GM13976 (cell line): ENCODE measurements around the gene COL17A1.

Source experiments
- DNase-seq: peaks from one replicate; pipeline ENCODE4 v3.0.0; 2012; ENCODE audit warnings: low spot score
- CTCF ChIP-seq: IDR thresholded peaks from 2 replicates; pipeline ENCODE4 v1.5.1; 2012; ENCODE audit warnings: borderline replicate concordance, mild to moderate bottlenecking; ENCODE audit not compliant: insufficient read depth; ENCODE audit errors: extremely low read depth, missing control alignments, control extremely low read depth
- in situ Hi-C: fragments of 300-500 bp; cut with MboI; formaldehyde crosslinking; loops from one replicate; pipeline ENCODE4 v1.12.0; 2022; ENCODE audit warnings: low sequenced_read_pairs, mixed read lengths, inconsistent platforms; ENCODE audit not compliant: unreplicated experiment

COL17A1 gene

GRCh38 chr10:103995134-103995533 lies 90.5 kb downstream of the COL17A1 start:
- in situ Hi-C loops, result no loop called here
- no peak for DNase-seq
- TF ChIP-seq CTCF, result no peak

GRCh38 chr10:103991393-103992128 lies 94.1 kb downstream of the COL17A1 start:
- no peak for DNase-seq
- no peak for TF ChIP-seq CTCF
- in situ Hi-C loops, result no loop called here

- no peak for DNase-seq
- TF ChIP-seq CTCF, result no peak
- in situ Hi-C loops, result no loop called here
Observed at GRCh38 chr10:103990531-103990930, 95.1 kb downstream of the COL17A1 start.

GRCh38 chr10:103990121-103990520 lies 95.6 kb downstream of the COL17A1 start:
- in situ Hi-C loops, result no loop called here
- DNase-seq, result no peak
- no peak for TF ChIP-seq CTCF

- in situ Hi-C loops, result no loop called here
- TF ChIP-seq CTCF, result no peak
- DNase-seq, result no peak
Observed at GRCh38 chr10:103986360-103986759, 99.3 kb downstream of the COL17A1 start.

GRCh38 chr10:103985726-103986125 lies 100.0 kb downstream of the COL17A1 start:
- no peak for TF ChIP-seq CTCF
- in situ Hi-C loops, result no loop called here
- no peak for DNase-seq
